Measurements from ENCODE around the gene KLHL18.

KLHL18 gene

GRCh38 chr3:47380026-47380600, 97.4 kb downstream of the KLHL18 start:
- DNase-seq (ENCODE audit: low read depth): no peak
- no peak for TF ChIP-seq CTCF (IDR thresholded peaks at IDR 0.05; ENCODE audit: insufficient read depth, low read depth, low read length, missing control alignments)
- peak overlapping the region; percentile 96 for H3K4me3 ChIP-seq (ENCODE audit: low read length)

- TF ChIP-seq CTCF (IDR thresholded peaks at IDR 0.05; ENCODE audit: insufficient read depth, low read depth, low read length, missing control alignments): no peak
- H3K4me3 ChIP-seq (ENCODE audit: low read length): peak within 1 kb of the TSS; percentile 96
- DNase-seq (ENCODE audit: low read depth): peak; percentile 99
Observed at GRCh38 chr3:47380601-47381316, 98.0 kb downstream of the KLHL18 start, which contains the start of gene PTPN23. PTPN23 (plus strand) TSS chr3:47381021; CDS start chr3:47381097, 76 bp downstream.

- peak overlapping the region; percentile 96 for H3K4me3 ChIP-seq (ENCODE audit: low read length)
- no peak for TF ChIP-seq CTCF (IDR thresholded peaks at IDR 0.05; ENCODE audit: insufficient read depth, low read depth, low read length, missing control alignments)
- peak; percentile 88 for DNase-seq (ENCODE audit: low read depth)
Observed at GRCh38 chr3:47381317-47382157, 98.8 kb downstream of the KLHL18 start.

- no peak for DNase-seq (ENCODE audit: low read depth)
- H3K4me3 ChIP-seq (ENCODE audit: low read length): no peak overlapping the region
- no peak for TF ChIP-seq CTCF (IDR thresholded peaks at IDR 0.05; ENCODE audit: insufficient read depth, low read depth, low read length, missing control alignments)
Observed at GRCh38 chr3:47384425-47384824, 101.7 kb downstream of the KLHL18 start.

- TF ChIP-seq CTCF (IDR thresholded peaks at IDR 0.05; ENCODE audit: insufficient read depth, low read depth, low read length, missing control alignments): no peak
- DNase-seq (ENCODE audit: low read depth): peak; percentile 89
- no peak overlapping the region for H3K4me3 ChIP-seq (ENCODE audit: low read length)
Observed at GRCh38 chr3:47385007-47385406, 102.3 kb downstream of the KLHL18 start.

GRCh38 chr3:47385796-47386195, 103.1 kb downstream of the KLHL18 start:
- no peak for DNase-seq (ENCODE audit: low read depth)
- no peak overlapping the region for H3K4me3 ChIP-seq (ENCODE audit: low read length)
- no peak for TF ChIP-seq CTCF (IDR thresholded peaks at IDR 0.05; ENCODE audit: insufficient read depth, low read depth, low read length, missing control alignments)
